ENCODE data around the gene CACNA2D3.

Gene CACNA2D3

DNA sequence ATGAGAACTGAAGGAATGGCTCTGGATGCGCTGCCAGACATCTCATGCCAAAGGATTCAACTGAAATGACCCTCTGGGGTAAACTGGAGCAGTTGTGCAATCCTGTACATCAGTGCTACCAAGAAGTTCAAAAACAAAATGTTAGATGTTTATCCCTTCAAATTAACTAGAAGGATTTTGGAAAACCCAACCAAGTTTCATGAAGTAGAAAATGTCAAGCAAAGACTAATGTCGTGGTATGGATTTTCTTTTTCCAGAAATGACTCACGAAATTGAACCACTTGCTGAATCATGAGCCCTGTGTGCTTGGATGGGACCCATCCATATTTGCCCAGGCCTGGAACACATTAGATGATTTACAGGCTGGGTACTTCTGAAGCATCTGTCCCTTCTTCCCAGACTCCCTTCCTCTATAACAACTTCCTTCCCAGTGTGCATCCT lies 703.9 kb downstream of the CACNA2D3 start:
- TF ChIP-seq CTCF (IDR thresholded peaks at IDR 0.05), result no peak

- no peak for TF ChIP-seq CTCF (IDR thresholded peaks at IDR 0.05)
These were observed 704.8 kb downstream of the CACNA2D3 start for GRCh38 chr3:54827056-54827687.

- TF ChIP-seq CTCF (IDR thresholded peaks at IDR 0.05), result no peak
These were observed 705.4 kb downstream of the CACNA2D3 start for GRCh38 chr3:54827776-54828175.

DNA sequence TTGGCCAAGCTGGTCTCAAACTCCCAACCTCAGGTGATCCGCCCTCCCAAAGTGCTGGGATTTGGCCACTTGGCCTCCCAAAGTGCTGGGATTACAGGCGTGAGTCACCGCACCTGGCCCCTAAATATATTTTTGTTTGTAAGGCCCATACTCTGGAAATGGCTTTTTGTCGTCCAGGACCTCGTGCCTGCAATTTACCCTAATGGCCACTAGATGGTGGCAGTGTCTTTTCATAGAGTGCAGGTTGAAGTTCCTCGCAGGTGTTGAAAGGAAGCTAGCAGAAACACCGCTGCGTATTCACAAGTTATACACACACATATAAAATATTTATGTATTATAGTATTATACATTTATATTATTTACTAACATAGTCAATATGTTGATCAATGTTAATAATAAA lies 708.3 kb downstream of the CACNA2D3 start:
- peak; percentile 82 for TF ChIP-seq CTCF (IDR thresholded peaks at IDR 0.05)

DNA sequence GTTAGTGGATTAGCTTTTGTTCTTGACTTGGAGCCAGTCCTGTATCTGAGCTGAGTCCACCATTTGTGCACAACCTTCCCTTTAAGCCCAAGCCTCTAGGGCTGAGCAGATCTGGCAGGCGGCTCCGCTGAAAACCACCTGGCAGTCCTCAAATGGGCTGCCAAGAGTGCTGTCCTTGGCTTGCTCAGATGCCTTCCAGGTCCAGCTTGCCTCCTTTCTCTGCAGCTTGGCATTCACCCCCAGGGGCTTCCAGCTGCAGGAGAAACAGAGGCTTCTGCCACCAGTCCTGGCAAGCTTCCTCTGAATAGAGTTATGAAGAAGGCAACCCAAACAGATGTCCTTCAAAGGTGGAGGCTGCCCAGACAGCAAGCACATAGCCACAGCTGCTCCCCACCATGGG lies 708.8 kb downstream of the CACNA2D3 start:
- no peak for TF ChIP-seq CTCF (IDR thresholded peaks at IDR 0.05)

- no peak for TF ChIP-seq CTCF (IDR thresholded peaks at IDR 0.05)
These were observed 710.5 kb downstream of the CACNA2D3 start for GRCh38 chr3:54832876-54833275.

DNA sequence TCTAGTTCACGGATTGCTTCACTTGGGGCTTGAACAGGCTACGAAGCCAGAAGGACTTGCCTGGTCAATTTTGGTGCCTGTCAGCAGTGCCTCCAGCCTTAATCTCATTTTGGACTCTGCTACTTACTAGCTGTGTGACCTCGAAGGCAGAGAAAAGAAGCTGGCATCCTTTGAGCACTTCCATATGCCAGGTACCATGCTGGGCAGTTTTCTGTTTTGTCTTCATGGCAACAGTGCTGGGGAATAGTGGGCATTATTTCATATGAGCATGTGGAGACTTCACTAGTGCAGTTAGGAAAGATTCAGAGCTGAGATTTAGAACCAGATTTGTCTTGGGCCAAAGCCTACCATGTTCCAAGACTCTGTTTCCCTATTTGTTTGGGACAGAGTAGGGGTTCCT lies 713.3 kb downstream of the CACNA2D3 start:
- TF ChIP-seq CTCF (IDR thresholded peaks at IDR 0.05), result no peak

- TF ChIP-seq CTCF (IDR thresholded peaks at IDR 0.05), result no peak
These were observed 714.5 kb downstream of the CACNA2D3 start for GRCh38 chr3:54836871-54837270.

Measured in LNCAP (cell line).